Ishikawa (cell line): ENCODE measurements around the gene TRPM2.

Experiments
- CEBPB ChIP-seq: IDR thresholded peaks from 2 replicates; pipeline ENCODE4 v1.6.1; 2012
- CREB1 ChIP-seq: IDR thresholded peaks from 2 replicates; pipeline ENCODE4 v1.6.1; 2012; ENCODE audit warnings: low read depth
- EGR1 ChIP-seq: IDR thresholded peaks from 2 replicates; pipeline ENCODE4 v1.6.1; 2012
- EP300 ChIP-seq: IDR thresholded peaks from 2 replicates; pipeline ENCODE4 v1.6.1; 2012; ENCODE audit warnings: borderline replicate concordance
- FOXM1 ChIP-seq: IDR thresholded peaks from 2 replicates; pipeline ENCODE4 v1.6.1; 2012; ENCODE audit warnings: low read depth, borderline replicate concordance
- MAX ChIP-seq: IDR thresholded peaks from 2 replicates; pipeline ENCODE4 v1.6.1; 2012
- NFIC ChIP-seq: IDR thresholded peaks from 2 replicates; pipeline ENCODE4 v1.6.1; 2012
- RAD21 ChIP-seq: IDR thresholded peaks from 2 replicates; pipeline ENCODE4 v1.6.1; 2012; ENCODE audit warnings: low read depth
- REST ChIP-seq: IDR thresholded peaks from 2 replicates; pipeline ENCODE4 v1.6.1; 2012; ENCODE audit warnings: low read depth, mild to moderate bottlenecking
- TAF1 ChIP-seq: IDR thresholded peaks from 2 replicates; pipeline ENCODE4 v1.6.1; 2012; ENCODE audit warnings: low read depth, mild to moderate bottlenecking
- TCF12 ChIP-seq: IDR thresholded peaks from 2 replicates; pipeline ENCODE4 v1.6.1; 2012; ENCODE audit warnings: low read depth
- TEAD4 ChIP-seq: IDR thresholded peaks from 2 replicates; pipeline ENCODE4 v1.6.1; 2012
- USF1 ChIP-seq: IDR thresholded peaks from 2 replicates; pipeline ENCODE4 v1.6.1; 2012
- YY1 ChIP-seq: IDR thresholded peaks from 2 replicates; pipeline ENCODE4 v1.6.1; 2012; ENCODE audit warnings: low read depth
- ZBTB7A ChIP-seq: IDR thresholded peaks from 2 replicates; pipeline ENCODE4 v1.6.1; 2012; ENCODE audit warnings: low read depth

Gene TRPM2

GRCh38 chr21:44456214-44456914, 102.9 kb downstream of the TRPM2 start:
- TF ChIP-seq TCF12 = no peak
- TF ChIP-seq RAD21 = no peak
- no peak for TF ChIP-seq REST
- TF ChIP-seq NFIC = no peak
- TF ChIP-seq FOXM1 = no peak
- no peak for TF ChIP-seq MAX
- TF ChIP-seq TEAD4 = no peak
- no peak for TF ChIP-seq ZBTB7A
- no peak for TF ChIP-seq USF1

GRCh38 chr21:44456915-44457736, 103.7 kb downstream of the TRPM2 start:
- TF ChIP-seq NFIC (no peak), TAF1 (no peak), EP300 (no peak), FOXM1 (no peak), MAX (no peak), EGR1 (no peak), TEAD4 (no peak), REST (no peak), TCF12 (no peak), CREB1 (no peak), RAD21 (no peak), ZBTB7A (no peak)

GRCh38 chr21:44458971-44459711, 105.7 kb downstream of the TRPM2 start:
- TF ChIP-seq ZBTB7A = no peak
- no peak for TF ChIP-seq CEBPB
- no peak for TF ChIP-seq TCF12
- no peak for TF ChIP-seq TAF1
- TF ChIP-seq TEAD4 = no peak

GRCh38 chr21:44459712-44460440, 106.5 kb downstream of the TRPM2 start:
- TF ChIP-seq FOXM1 = no peak
- TF ChIP-seq REST = no peak
- no peak for TF ChIP-seq EGR1
- TF ChIP-seq CREB1 = no peak
- no peak for TF ChIP-seq YY1
- no peak for TF ChIP-seq ZBTB7A
- TF ChIP-seq NFIC = no peak
- TF ChIP-seq TAF1 = no peak
- no peak for TF ChIP-seq CEBPB
- no peak for TF ChIP-seq MAX
- no peak for TF ChIP-seq TEAD4
